HG02884 (cell line): ENCODE results near the gene ARGLU1.
A peak's percentile ranks its signal among the peaks of the same experiment; 100 is the strongest.

Experiments used
- ATAC-seq: cut with Tn5 transposase; IDR thresholded peaks from one replicate; pipeline ENCODE4 v1.9.1; 2021; ENCODE audit warnings: mild to moderate bottlenecking, moderate library complexity; ENCODE audit not compliant: unreplicated experiment

The ARGLU1 gene

GRCh38 chr13:106587787-106588186 is 19.9 kb upstream of the ARGLU1 start:
- no peak for ATAC-seq

GRCh38 chr13:106586648-106587166 is 18.8 kb upstream of the ARGLU1 start:
- no peak for ATAC-seq

GRCh38 chr13:106581225-106581624 is 13.3 kb upstream of the ARGLU1 start:
- ATAC-seq = no peak

- no peak for ATAC-seq
Measured at GRCh38 chr13:106575896-106576295, 8.0 kb upstream of the ARGLU1 start.

GRCh38 chr13:106573868-106574267 is 5.9 kb upstream of the ARGLU1 start:
- no peak for ATAC-seq

- no peak for ATAC-seq
Measured at GRCh38 chr13:106573284-106573846, 5.4 kb upstream of the ARGLU1 start.

- no peak for ATAC-seq
Measured at GRCh38 chr13:106570299-106570852, 2.4 kb upstream of the ARGLU1 start.

- ATAC-seq = no peak
Measured at GRCh38 chr13:106569233-106570095, 1.5 kb upstream of the ARGLU1 start.

- peak; percentile 42 for ATAC-seq
Measured at GRCh38 chr13:106568299-106569003, 514 bp upstream of the ARGLU1 start.

- peak; percentile 37 for ATAC-seq
Measured at GRCh38 chr13:106566641-106567473, 1.1 kb downstream of the ARGLU1 start.

- ATAC-seq = no peak
Measured at GRCh38 chr13:106565127-106565775, 2.7 kb downstream of the ARGLU1 start.

GRCh38 chr13:106562301-106562700 is 5.6 kb downstream of the ARGLU1 start:
- no peak for ATAC-seq

GRCh38 chr13:106561551-106562170 is 6.3 kb downstream of the ARGLU1 start:
- peak; percentile 79 for ATAC-seq

GRCh38 chr13:106560821-106561220 is 7.1 kb downstream of the ARGLU1 start:
- ATAC-seq = peak; percentile 38

- no peak for ATAC-seq
Measured at GRCh38 chr13:106558527-106558926, 9.4 kb downstream of the ARGLU1 start.

GRCh38 chr13:106555631-106556328 is 12.2 kb downstream of the ARGLU1 start:
- ATAC-seq = no peak

GRCh38 chr13:106551751-106552150 is 16.2 kb downstream of the ARGLU1 start:
- ATAC-seq = no peak

- no peak for ATAC-seq
Measured at GRCh38 chr13:106551350-106551749, 16.6 kb downstream of the ARGLU1 start.
